Muscle of leg (tissue), 11 donors: ENCODE results near the gene CSAD. TPM values are rescaled to one million over a fixed set of nuclear protein-coding genes. Genes with fewer than 3 reads are reported as not detected.
A peak's percentile ranks its signal among the peaks of the same experiment; 100 is the strongest.
"Not testable (repeated sequence)": the region's sequence is repeated elsewhere in the genome, so short reads cannot be mapped to it uniquely, and the experiment has no call there.

ENCODE experiments used
- DNase-seq: peaks from one replicate; pipeline ENCODE4 v3.0.0; 2013
- H3K27ac ChIP-seq: one replicate; pipeline ENCODE4 v1.5.1; 2013; ENCODE audit warnings: mild to moderate bottlenecking, low read length, control low read depth
- H3K27me3 ChIP-seq: one replicate; pipeline ENCODE4 v1.6.1; 2013; ENCODE audit warnings: low read length; ENCODE audit not compliant: control insufficient read depth, insufficient read depth
- H3K36me3 ChIP-seq: one replicate; pipeline ENCODE4 v1.6.1; 2013; ENCODE audit warnings: low read length; ENCODE audit not compliant: control insufficient read depth, insufficient read depth
- H3K4me1 ChIP-seq: one replicate; pipeline ENCODE4 v1.6.1; 2013; ENCODE audit warnings: low read length; ENCODE audit not compliant: control insufficient read depth, insufficient read depth
- H3K4me3 ChIP-seq: one replicate; pipeline ENCODE4 v1.5.1; 2013; ENCODE audit warnings: low read length, control low read depth
- H3K9me3 ChIP-seq: replicated peaks from 2 replicates; pipeline ENCODE4 v1.6.1; 2013; ENCODE audit warnings: low read depth, low read length; ENCODE audit not compliant: control insufficient read depth
- WGBS: methylation state at CpG from one replicate; pipeline ENCODE4 v1.1.5; 2013; ENCODE audit warnings: missing lambda C conversion rate; ENCODE audit not compliant: insufficient coverage; 5-methylcytosine and 5-hydroxymethylcytosine counted together
- polyA plus RNA-seq, 8 donors: library from polyadenylated mRNA; unstranded; fragments of 120-200 nt; gene quantifications; one replicate each; pipeline versions ENCODE4 v1.2.1 to v1.2.3, GENCODE V29; 2013; ENCODE audit warnings: inconsistent platforms in 1 of 8, low replicate concordance in 1 of 8; ENCODE audit not compliant: insufficient read length in 8 of 8, insufficient read depth in 1 of 8
- total RNA-seq: library from RNA; stranded (reverse); fragments of 120-200 nt; gene quantifications from one replicate; pipeline ENCODE4 v1.2.4, GENCODE V29; 2013

The CSAD gene
- total and polyA plus RNA-seq, 9 donors, result 16.2 to 55.0 (median 31.2) TPM

DNA sequence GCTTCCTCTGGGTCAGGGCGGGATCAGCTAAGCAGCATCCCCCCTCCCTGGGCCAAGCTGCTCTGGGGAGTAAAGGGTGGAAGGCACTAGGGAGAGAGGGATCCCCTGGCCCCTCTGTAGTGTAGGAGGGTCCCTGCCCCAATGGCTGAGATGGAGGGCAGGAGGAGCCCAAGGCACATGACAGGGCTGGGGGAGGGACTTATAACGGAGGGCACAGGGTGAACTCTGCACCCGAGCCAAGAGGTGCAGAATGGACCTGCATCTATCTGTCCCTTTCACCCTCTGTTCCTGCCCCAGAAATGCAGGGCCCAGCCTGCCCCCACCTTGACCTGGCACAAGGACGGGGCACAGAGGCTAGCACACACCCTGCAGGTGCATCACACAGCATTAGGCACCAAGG, 30.1 kb upstream of the CSAD start:
- no peak overlapping the region for H3K27ac ChIP-seq
- no peaks in the 10 kb centered on the region for H3K9me3 ChIP-seq
- WGBS, result 61% methylated on average over 3 of the region's 4 CpGs
- H3K36me3 ChIP-seq, result peaks cover 53% of the 10 kb centered on the region
- peaks cover 34% of the 10 kb centered on the region for H3K4me1 ChIP-seq
- no peaks in the 10 kb centered on the region for H3K27me3 ChIP-seq
- H3K4me3 ChIP-seq, result no peak overlapping the region
- DNase-seq, result no peak

- DNase-seq, result no peak
- H3K27ac ChIP-seq, result no peak overlapping the region
These were observed 28.2 kb upstream of the CSAD start for GRCh38 chr12:53208877-53209463.

GRCh38 chr12:53208435-53208834, 27.7 kb upstream of the CSAD start:
- no peaks in the 10 kb centered on the region for H3K27me3 ChIP-seq
- H3K4me3 ChIP-seq, result no peak overlapping the region
- no peaks in the 10 kb centered on the region for H3K9me3 ChIP-seq
- DNase-seq, result peak; percentile 83
- H3K36me3 ChIP-seq, result peaks cover 33% of the 10 kb centered on the region
- no peak overlapping the region for H3K27ac ChIP-seq
- peaks cover 14% of the 10 kb centered on the region for H3K4me1 ChIP-seq
- WGBS, result 34% methylated on average over 2 of the region's 2 CpGs

More at GRCh38 chr12:53208877-53209463, 28.2 kb upstream of the CSAD start:
- H3K9me3 ChIP-seq, result no peaks in the 10 kb centered on the region
- H3K27me3 ChIP-seq, result no peaks in the 10 kb centered on the region
- 69% methylated on average over 7 of the region's 7 CpGs for WGBS
- no peak overlapping the region for H3K4me3 ChIP-seq
- H3K36me3 ChIP-seq, result peaks cover 38% of the 10 kb centered on the region
- peaks cover 19% of the 10 kb centered on the region for H3K4me1 ChIP-seq

DNA sequence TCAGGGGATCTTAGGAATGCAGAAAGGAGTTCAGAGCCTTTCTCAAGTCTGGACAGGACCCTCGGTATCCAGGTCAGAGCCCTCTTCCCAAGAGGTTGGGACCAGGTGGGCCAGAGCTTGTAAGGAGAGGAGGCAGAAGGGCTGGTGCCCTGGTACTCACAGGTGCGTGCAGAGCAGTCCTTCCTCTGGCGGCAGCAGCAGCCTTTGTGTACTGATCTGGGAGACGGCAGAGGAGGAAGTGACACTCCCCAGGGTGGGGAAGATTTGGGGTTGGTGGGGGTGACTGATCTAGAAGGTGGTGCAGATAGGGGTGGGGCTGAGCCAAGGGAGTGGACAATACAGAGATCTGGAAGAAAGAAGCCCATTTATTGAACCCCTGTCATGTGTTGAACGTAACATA, 26.3 kb upstream of the CSAD start, which contains the start of gene ITGB7:
Gene ITGB7 (minus strand): TSS at position 210 of the 400 bp plus-strand sequence. CDS start 6,808 bp downstream, outside the sequence.
- Histone ChIP-seq H3K27ac (no peak within 1 kb of the TSS), H3K36me3 (peaks cover 21% of the 10 kb centered on the region), H3K4me3 (no peak within 1 kb of the TSS), H3K4me1 (peaks cover 10% of the 10 kb centered on the region), H3K9me3 (no peaks in the 10 kb centered on the region), H3K27me3 (no peaks in the 10 kb centered on the region)
- 53% methylated on average over 2 of the region's 5 CpGs for WGBS
- no peak for DNase-seq

DNA sequence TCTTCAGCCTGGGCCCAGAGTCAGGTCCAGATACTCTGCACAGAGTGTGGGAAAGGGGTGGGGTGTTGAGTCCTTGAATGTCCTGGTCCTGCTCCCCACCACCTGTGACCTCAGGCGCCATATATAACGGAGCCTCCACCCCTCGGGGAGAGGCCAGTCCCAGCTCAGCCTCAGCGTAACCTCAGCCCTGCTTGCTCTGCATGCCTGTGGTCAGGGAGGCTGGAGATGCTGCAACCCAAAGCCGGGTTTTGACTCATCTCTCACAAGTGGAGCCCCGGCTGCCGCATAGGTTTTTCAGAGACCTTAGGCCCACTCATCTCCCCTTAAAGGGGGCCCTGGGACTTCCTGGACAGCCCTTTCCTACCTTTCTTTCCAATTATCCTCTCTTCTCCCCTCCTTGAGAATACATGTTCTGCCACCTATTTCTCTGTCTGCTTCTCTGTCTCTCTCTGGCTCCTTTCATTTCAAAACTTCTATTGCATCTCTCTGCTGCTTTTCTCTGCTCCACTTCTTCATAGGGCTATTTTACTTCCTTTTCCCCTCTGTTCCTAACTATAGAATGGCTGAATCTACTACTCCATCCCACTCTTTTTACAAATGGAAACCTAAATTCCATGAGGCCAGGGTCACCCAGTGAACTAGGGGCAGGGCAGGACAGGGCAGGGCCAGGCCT, 25.2 kb upstream of the CSAD start:
- Histone ChIP-seq H3K4me3 (no peak overlapping the region), H3K27me3 (no peaks in the 10 kb centered on the region), H3K27ac (no peak overlapping the region), H3K36me3 (peaks cover 9% of the 10 kb centered on the region), H3K9me3 (no peaks in the 10 kb centered on the region), H3K4me1 (peaks cover 10% of the 10 kb centered on the region)
- DNase-seq, result no peak
- 44% methylated on average over 7 of the region's 7 CpGs for WGBS

GRCh38 chr12:53204351-53204750, 23.6 kb upstream of the CSAD start:
- H3K27ac ChIP-seq, result no peak overlapping the region

DNA sequence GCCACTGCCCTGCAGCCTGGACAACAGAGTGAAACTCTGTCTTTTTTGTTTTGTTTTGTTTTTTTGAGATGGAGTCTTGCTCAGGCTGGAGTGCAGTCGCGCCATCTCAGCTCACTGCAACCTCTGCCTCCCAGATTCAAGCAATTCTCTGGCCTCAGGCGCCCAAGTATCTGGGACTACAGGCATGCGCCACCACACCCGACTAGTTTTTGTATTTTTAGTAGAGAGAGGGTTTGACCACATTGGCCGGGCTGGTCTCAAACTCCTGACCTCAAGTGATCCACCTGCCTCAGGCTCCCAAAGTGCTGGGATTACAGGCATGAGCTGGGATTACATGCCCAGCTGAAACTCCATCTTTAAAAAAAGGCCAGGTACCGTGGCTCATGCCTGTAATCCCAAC, 21.6 kb upstream of the CSAD start:
- H3K4me3 ChIP-seq, H3K4me1 ChIP-seq, H3K9me3 ChIP-seq, DNase-seq, H3K36me3 ChIP-seq, H3K27ac ChIP-seq: not testable (repeated sequence)
- peaks cover 12% of the 10 kb centered on the region for H3K27me3 ChIP-seq
- 73% methylated on average over 1 of the region's 7 CpGs for WGBS

More at GRCh38 chr12:53204351-53204750, 23.6 kb upstream of the CSAD start:
- no peaks in the 10 kb centered on the region for H3K36me3 ChIP-seq
- DNase-seq, result no peak
- no peaks in the 10 kb centered on the region for H3K9me3 ChIP-seq
- H3K4me3 ChIP-seq, result no peak overlapping the region
- WGBS, result no CpG with 5 or more reads among the region's 1 CpG
- H3K27me3 ChIP-seq, result no peaks in the 10 kb centered on the region
- peaks cover 10% of the 10 kb centered on the region for H3K4me1 ChIP-seq

- H3K27me3 ChIP-seq, result peaks cover 14% of the 10 kb centered on the region
- no peaks in the 10 kb centered on the region for H3K36me3 ChIP-seq
- WGBS, result 100% methylated on average over 2 of the region's 4 CpGs
- H3K27ac ChIP-seq, result no peak overlapping the region
- H3K9me3 ChIP-seq, result no peaks in the 10 kb centered on the region
- peak; percentile 36 for DNase-seq
- no peak overlapping the region for H3K4me3 ChIP-seq
- H3K4me1 ChIP-seq, result peaks cover 8% of the 10 kb centered on the region
These were observed 20.9 kb upstream of the CSAD start for GRCh38 chr12:53201639-53202038.

GRCh38 chr12:53201177-53201541, 20.4 kb upstream of the CSAD start:
- no peak for DNase-seq
- no peak overlapping the region for H3K4me3 ChIP-seq
- H3K9me3 ChIP-seq, result no peaks in the 10 kb centered on the region
- H3K27me3 ChIP-seq, result peaks cover 14% of the 10 kb centered on the region
- H3K4me1 ChIP-seq, result peaks cover 8% of the 10 kb centered on the region
- no peaks in the 10 kb centered on the region for H3K36me3 ChIP-seq
- H3K27ac ChIP-seq, result no peak overlapping the region
- 70% methylated on average over 1 of the region's 1 CpG for WGBS

DNA sequence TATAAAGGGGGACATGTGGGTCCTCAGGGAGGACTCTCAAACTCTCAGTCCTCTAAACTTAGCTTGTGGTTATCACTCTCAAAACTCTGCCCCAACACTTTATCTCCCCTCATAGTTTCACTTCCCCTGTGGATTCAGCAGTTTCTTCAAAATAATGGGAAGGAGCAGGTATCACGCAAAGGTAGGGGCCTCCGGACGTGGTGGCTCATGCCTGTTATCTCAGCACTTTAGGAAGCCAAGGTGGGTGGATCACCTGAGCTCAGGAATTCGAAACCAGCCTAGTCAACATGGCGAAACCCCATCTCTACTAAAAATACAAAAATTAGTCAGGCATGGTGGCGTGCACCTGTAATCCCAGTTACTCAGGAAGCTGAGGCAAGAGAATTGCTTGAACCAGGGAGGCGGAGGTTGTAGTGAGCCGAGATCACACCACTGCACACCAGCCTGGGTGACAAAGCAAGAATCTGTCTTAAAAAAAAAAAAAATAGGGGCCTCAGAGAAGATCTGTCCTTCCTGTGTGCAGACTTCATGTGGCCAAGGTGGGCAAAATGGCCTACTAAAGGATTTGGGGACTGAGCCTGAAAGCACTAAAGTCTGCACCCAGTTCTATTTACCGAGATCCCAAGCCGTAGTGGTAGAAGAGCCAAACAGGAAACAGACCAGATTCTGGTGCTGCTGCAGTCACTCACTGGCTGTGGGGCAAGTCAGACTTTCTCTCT, 19.9 kb upstream of the CSAD start:
- WGBS, result 59% methylated on average over 8 of the region's 10 CpGs
- peak; percentile 49 for DNase-seq
- peaks cover 8% of the 10 kb centered on the region for H3K4me1 ChIP-seq

More for the DNA sequence above, 19.9 kb upstream of the CSAD start:
- Histone ChIP-seq H3K27me3 (peaks cover 16% of the 10 kb centered on the region), H3K36me3 (no peaks in the 10 kb centered on the region), H3K27ac (no peak overlapping the region), H3K4me3 (no peak overlapping the region), H3K9me3 (no peaks in the 10 kb centered on the region)
